Loucy (cell line): ENCODE data around the gene ATE1.

ENCODE experiments used
- H2AFZ ChIP-seq: fragments of 200-600 bp; sonication (generic); 2 replicates; pipeline ENCODE4 v1.6.0; 2016; ENCODE audit warnings: antibody characterized with exemption, mild to moderate bottlenecking, low read length, moderate library complexity
- H3F3A ChIP-seq: fragments of 200-600 bp; 2 replicates; pipeline ENCODE4 v1.6.0; 2016; ENCODE audit warnings: antibody characterized with exemption, low read depth, mild to moderate bottlenecking
- H3K27me3 ChIP-seq: fragments of 200-600 bp; sonication (generic); 2 replicates; pipeline ENCODE4 v1.6.1; 2014; ENCODE audit warnings: low read length, mild to moderate bottlenecking; ENCODE audit not compliant: insufficient read depth, poor library complexity, severe bottlenecking
- H3K36me3 ChIP-seq: fragments of 200-600 bp; sonication (generic); 2 replicates; pipeline ENCODE4 v1.6.1; 2016; ENCODE audit warnings: low read length; ENCODE audit not compliant: insufficient read depth
- H3K4me1 ChIP-seq: fragments of 200-600 bp; sonication (generic); 2 replicates; pipeline ENCODE4 v1.5.1; 2014; ENCODE audit warnings: low read length, mild to moderate bottlenecking; ENCODE audit not compliant: insufficient read depth, poor library complexity, severe bottlenecking
- H3K4me2 ChIP-seq: fragments of 200-600 bp; sonication (generic); 2 replicates; pipeline ENCODE4 v1.6.0; 2014; ENCODE audit warnings: antibody characterized with exemption, low read length, low read depth, mild to moderate bottlenecking; ENCODE audit not compliant: poor library complexity, severe bottlenecking
- H3K4me3 ChIP-seq: fragments of 200-600 bp; sonication (generic); 2 replicates; pipeline ENCODE4 v1.5.1; 2014; ENCODE audit warnings: low read length, mild to moderate bottlenecking, mixed read lengths; ENCODE audit not compliant: poor library complexity, severe bottlenecking
- H3K79me2 ChIP-seq: fragments of 200-600 bp; sonication (generic); 2 replicates; pipeline ENCODE4 v1.6.1; 2014; ENCODE audit warnings: low read length; ENCODE audit not compliant: insufficient read depth
- H3K9ac ChIP-seq: fragments of 200-600 bp; sonication (generic); 2 replicates; pipeline ENCODE4 v1.6.0; 2014; ENCODE audit warnings: mild to moderate bottlenecking, low read depth, low read length, moderate library complexity; ENCODE audit not compliant: poor library complexity, severe bottlenecking
- H3K9me2 ChIP-seq: fragments of 200-600 bp; sonication (generic); replicated peaks from 2 replicates; pipeline ENCODE4 v1.6.1; 2016; ENCODE audit warnings: low read depth, low read length, mixed read lengths
- H3K9me3 ChIP-seq: fragments of 200-600 bp; sonication (generic); 2 replicates; pipeline ENCODE4 v1.6.1; 2014; ENCODE audit warnings: mild to moderate bottlenecking, antibody characterized with exemption, low read length, low read depth; ENCODE audit not compliant: insufficient read depth
- H4K20me1 ChIP-seq: fragments of 200-600 bp; sonication (generic); 2 replicates; pipeline ENCODE4 v1.6.0; 2014; ENCODE audit warnings: antibody characterized with exemption, low read length, mild to moderate bottlenecking; ENCODE audit not compliant: insufficient read depth, poor library complexity, severe bottlenecking
- EZH2phosphoT487 ChIP-seq: fragments of 200-600 bp; IDR thresholded peaks from 2 replicates; pipeline ENCODE4 v1.6.1; 2018; ENCODE audit warnings: antibody characterized with exemption, mild to moderate bottlenecking, moderate library complexity, borderline replicate concordance
- TF ChIP-seq, protein P1 (sequence below): fragments of 200-600 bp; sonication (generic); conservative IDR thresholded peaks from 2 replicates; pipeline ENCODE4 v1.5.1; 2014; ENCODE audit warnings: mild to moderate bottlenecking, antibody characterized with exemption, low read length

Gene ATE1

DNA sequence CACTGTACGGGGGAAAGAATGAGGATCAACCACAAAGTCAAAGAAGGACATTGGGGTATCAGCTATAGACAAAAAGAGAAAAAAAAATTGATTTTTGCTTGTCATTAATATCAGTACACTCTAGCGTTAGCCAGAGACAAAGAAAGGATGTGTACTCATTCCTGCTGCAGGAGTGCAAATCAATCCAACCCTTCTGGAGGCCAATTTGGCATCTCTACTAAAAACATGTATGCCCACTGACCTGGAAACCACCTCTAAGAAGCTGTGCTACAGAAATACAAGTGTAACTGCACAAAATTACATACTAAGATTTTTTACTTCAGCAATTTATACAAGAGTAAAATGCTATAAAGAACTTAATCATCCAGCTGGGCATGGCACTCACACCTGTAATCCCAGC is 33.6 kb upstream of the ATE1 start:
- H3K79me2 ChIP-seq, result no peaks in the 10 kb centered on the region
- H4K20me1 ChIP-seq, result no peaks in the 10 kb centered on the region
- no peak overlapping the region for H3K4me2 ChIP-seq
- H3K36me3 ChIP-seq, result peaks cover 19% of the 10 kb centered on the region; the same call in 1 of the 2 replicates
- H3K27me3 ChIP-seq, result no peaks in the 10 kb centered on the region
- H3F3A ChIP-seq, result no peaks in the 10 kb centered on the region
- H2AFZ ChIP-seq, result no peak overlapping the region
- H3K9me2 ChIP-seq, result no peaks in the 10 kb centered on the region
- H3K4me3 ChIP-seq, result no peak overlapping the region
- no peak for TF ChIP-seq EZH2phosphoT487
- TF ChIP-seq, protein P1, sequence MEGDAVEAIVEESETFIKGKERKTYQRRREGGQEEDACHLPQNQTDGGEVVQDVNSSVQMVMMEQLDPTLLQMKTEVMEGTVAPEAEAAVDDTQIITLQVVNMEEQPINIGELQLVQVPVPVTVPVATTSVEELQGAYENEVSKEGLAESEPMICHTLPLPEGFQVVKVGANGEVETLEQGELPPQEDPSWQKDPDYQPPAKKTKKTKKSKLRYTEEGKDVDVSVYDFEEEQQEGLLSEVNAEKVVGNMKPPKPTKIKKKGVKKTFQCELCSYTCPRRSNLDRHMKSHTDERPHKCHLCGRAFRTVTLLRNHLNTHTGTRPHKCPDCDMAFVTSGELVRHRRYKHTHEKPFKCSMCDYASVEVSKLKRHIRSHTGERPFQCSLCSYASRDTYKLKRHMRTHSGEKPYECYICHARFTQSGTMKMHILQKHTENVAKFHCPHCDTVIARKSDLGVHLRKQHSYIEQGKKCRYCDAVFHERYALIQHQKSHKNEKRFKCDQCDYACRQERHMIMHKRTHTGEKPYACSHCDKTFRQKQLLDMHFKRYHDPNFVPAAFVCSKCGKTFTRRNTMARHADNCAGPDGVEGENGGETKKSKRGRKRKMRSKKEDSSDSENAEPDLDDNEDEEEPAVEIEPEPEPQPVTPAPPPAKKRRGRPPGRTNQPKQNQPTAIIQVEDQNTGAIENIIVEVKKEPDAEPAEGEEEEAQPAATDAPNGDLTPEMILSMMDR, result no peak
- no peaks in the 10 kb centered on the region for H3K4me1 ChIP-seq
- H3K9ac ChIP-seq, result no peak overlapping the region
- no peaks in the 10 kb centered on the region for H3K9me3 ChIP-seq

DNA sequence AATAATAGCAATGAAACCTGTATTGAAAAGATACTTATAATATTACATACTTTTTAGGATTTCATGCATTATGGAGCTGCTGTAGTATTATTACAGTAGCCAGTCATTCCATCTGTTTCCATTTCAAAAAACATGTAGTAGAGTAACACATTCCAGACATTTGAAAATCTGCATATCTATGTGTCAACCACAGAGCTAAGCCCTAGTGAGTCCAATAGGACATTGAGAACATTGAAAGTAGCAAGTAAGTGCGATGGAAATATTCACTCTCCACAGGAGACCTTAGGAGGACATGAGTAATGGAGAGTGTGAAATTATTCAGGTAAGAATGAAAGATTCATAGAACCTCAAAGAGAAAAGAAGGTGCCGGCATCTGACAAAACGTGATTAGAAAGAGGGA is 31.8 kb upstream of the ATE1 start:
- no peaks in the 10 kb centered on the region for H4K20me1 ChIP-seq
- TF ChIP-seq, protein P1, result no peak
- TF ChIP-seq EZH2phosphoT487, result no peak
- H3K4me1 ChIP-seq, result no peaks in the 10 kb centered on the region
- no peaks in the 10 kb centered on the region for H3K9me3 ChIP-seq
- no peak overlapping the region for H3K4me2 ChIP-seq
- peaks cover 5% of the 10 kb centered on the region; the same call in 1 of the 2 replicates for H3K36me3 ChIP-seq
- H3K27me3 ChIP-seq, result no peaks in the 10 kb centered on the region
- H3K9ac ChIP-seq, result no peak overlapping the region
- no peaks in the 10 kb centered on the region for H3K9me2 ChIP-seq
- no peak overlapping the region for H2AFZ ChIP-seq
- no peaks in the 10 kb centered on the region for H3F3A ChIP-seq
- H3K79me2 ChIP-seq, result no peaks in the 10 kb centered on the region
- no peak overlapping the region for H3K4me3 ChIP-seq

DNA sequence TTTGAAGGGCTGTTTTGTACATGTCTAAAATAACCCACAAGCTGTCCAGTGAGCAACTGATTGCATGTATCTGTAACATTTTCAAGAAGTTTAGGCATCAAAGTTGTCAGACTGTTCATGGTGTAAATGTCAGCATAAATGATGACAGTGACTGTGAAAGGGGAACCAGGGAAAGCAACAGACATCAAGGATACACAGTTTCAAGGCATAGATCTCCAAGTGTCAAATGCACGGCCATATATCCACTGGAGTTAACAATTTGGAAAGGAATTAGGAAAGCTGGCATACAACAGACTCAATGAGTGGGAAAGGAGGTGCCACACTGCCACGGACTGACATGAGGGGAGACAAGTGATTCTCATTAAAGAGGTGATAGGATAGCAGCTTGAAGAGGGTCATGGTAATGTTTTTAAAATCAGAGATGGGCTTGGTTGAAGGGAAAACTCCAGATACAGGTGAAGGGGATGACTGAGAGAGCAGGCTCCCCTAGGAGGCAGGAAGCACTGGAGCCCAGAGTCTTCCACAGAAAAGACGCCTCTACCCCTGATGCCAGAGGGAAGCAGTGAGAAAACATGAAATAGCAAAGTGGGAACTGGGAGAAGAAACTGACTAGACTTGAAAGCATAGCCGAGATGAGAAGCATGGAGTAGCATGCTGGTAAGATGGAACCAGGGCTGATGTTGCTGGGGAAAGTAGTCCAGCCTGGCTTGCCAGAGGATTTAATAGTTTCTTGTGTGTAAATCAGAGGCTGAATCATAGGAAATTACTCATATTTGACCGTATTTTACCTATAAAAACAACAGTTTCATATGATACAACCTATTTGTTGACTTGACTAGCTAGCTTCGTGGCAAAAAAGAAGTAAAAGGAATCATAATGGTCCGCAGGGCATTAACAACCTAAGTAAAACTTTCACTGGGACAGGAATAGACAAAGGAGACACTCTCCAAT is 28.6 kb upstream of the ATE1 start:
- Histone ChIP-seq H3K9me2 (no peaks in the 10 kb centered on the region), H3K4me3 (no peak overlapping the region), H3K9me3 (no peaks in the 10 kb centered on the region), H3K79me2 (no peaks in the 10 kb centered on the region), H3K9ac (no peak overlapping the region), H3K4me1 (no peaks in the 10 kb centered on the region), H3K27me3 (no peaks in the 10 kb centered on the region), H3K36me3 (peaks cover 3% of the 10 kb centered on the region; the same call in 1 of the 2 replicates), H4K20me1 (no peaks in the 10 kb centered on the region), H3F3A (no peaks in the 10 kb centered on the region), H3K4me2 (no peak overlapping the region), H2AFZ (no peak overlapping the region)
- TF ChIP-seq, protein P1, result no peak
